Muscle of arm (tissue), 14 donors: Measurements from ENCODE around the gene C2orf69. TPM values are rescaled to one million over a fixed set of nuclear protein-coding genes. Genes with fewer than 3 reads are reported as not detected.

ENCODE experiments used
- DNase-seq: peaks from one replicate; pipeline ENCODE4 v3.0.0-alpha.2; 2013
- long read RNA-seq, 11 donors: transcript quantifications; one replicate each; lab custom pipeline, GENCODE V29; 2026
- polyA plus RNA-seq, 12 donors: library from polyadenylated mRNA; unstranded; fragments of 120-200 nt; gene quantifications; one replicate each; pipeline ENCODE4 v1.2.1, GENCODE V29; 2013; ENCODE audit not compliant: insufficient read length in 12 of 12

Gene C2orf69
- polyA plus RNA-seq: 10 to 100 TPM in 10 of 12 donors, 1 to 10 TPM in 1, not detected in 1; 8.1 to 14.9 (median 11.2) TPM
- long read RNA-seq, donor 1, transcript C2orf69-201 (2 exons, 3,728 nt): major isoform, 6 of 36 reads
- long read RNA-seq, donor 1, partial matches to known transcripts: 30 of 36 reads
- long read RNA-seq, donor 1, other reads (novel, unspliced or antisense): 0 of 36 reads
- long read RNA-seq, donor 2, transcript C2orf69-201 (2 exons, 3,728 nt): major isoform, 10 of 10 reads
- long read RNA-seq, donor 2, partial matches to known transcripts: 0 of 10 reads
- long read RNA-seq, donor 2, other reads (novel, unspliced or antisense): 0 of 10 reads
- long read RNA-seq, donor 3: 0 reads
- long read RNA-seq, donor 4: 0 reads
- long read RNA-seq, donor 5, transcript C2orf69-201 (2 exons, 3,728 nt): major isoform, 5 of 5 reads
- long read RNA-seq, donor 5, partial matches to known transcripts: 0 of 5 reads
- long read RNA-seq, donor 5, other reads (novel, unspliced or antisense): 0 of 5 reads
- long read RNA-seq, donor 6, partial matches to known transcripts: 0 of 3 reads
- long read RNA-seq, donor 6, other reads (novel, unspliced or antisense): 0 of 3 reads
- long read RNA-seq, donor 7, partial matches to known transcripts: 0 of 3 reads
- long read RNA-seq, donor 7, other reads (novel, unspliced or antisense): 0 of 3 reads
- long read RNA-seq, donor 8, transcript C2orf69-201 (2 exons, 3,728 nt): major isoform, 6 of 6 reads
- long read RNA-seq, donor 8, partial matches to known transcripts: 0 of 6 reads
- long read RNA-seq, donor 8, other reads (novel, unspliced or antisense): 0 of 6 reads
- long read RNA-seq, donor 9, transcript C2orf69-201 (2 exons, 3,728 nt): major isoform, 5 of 5 reads
- long read RNA-seq, donor 9, partial matches to known transcripts: 0 of 5 reads
- long read RNA-seq, donor 9, other reads (novel, unspliced or antisense): 0 of 5 reads
- long read RNA-seq, donor 10, partial matches to known transcripts: 0 of 3 reads
- long read RNA-seq, donor 10, other reads (novel, unspliced or antisense): 0 of 3 reads
- long read RNA-seq, donor 11, partial matches to known transcripts: 0 of 4 reads
- long read RNA-seq, donor 11, other reads (novel, unspliced or antisense): 0 of 4 reads

GRCh38 chr2:199911052-199911876 lies at the start of gene C2orf69:
Gene C2orf69, plus strand, starts transcription at chr2:199911293. Its CDS starts 146 bp downstream, at chr2:199911439.
- peak; percentile 98 for DNase-seq

GRCh38 chr2:199862788-199863187 lies 48.3 kb upstream of the C2orf69 start:
- DNase-seq: no peak

GRCh38 chr2:199865905-199866304 lies 45.2 kb upstream of the C2orf69 start:
- DNase-seq: no peak

- DNase-seq: no peak
Measured at GRCh38 chr2:199868431-199869226, 42.5 kb upstream of the C2orf69 start.

- DNase-seq: no peak
Measured at GRCh38 chr2:199869227-199869541, 41.9 kb upstream of the C2orf69 start.

- DNase-seq: no peak
Measured at GRCh38 chr2:199869653-199870052, 41.4 kb upstream of the C2orf69 start.

- DNase-seq: no peak
Measured at GRCh38 chr2:199870581-199870980, 40.5 kb upstream of the C2orf69 start.

GRCh38 chr2:199874209-199874608 lies 36.9 kb upstream of the C2orf69 start:
- DNase-seq: no peak

GRCh38 chr2:199875400-199875799 lies 35.7 kb upstream of the C2orf69 start:
- no peak for DNase-seq

GRCh38 chr2:199882667-199883066 lies 28.4 kb upstream of the C2orf69 start:
- DNase-seq: no peak

GRCh38 chr2:199883474-199884212 lies 27.4 kb upstream of the C2orf69 start:
- DNase-seq: no peak

- DNase-seq: peak; percentile 21
Measured at GRCh38 chr2:199895406-199895805, 15.7 kb upstream of the C2orf69 start.

- DNase-seq: no peak
Measured at GRCh38 chr2:199896617-199897016, 14.5 kb upstream of the C2orf69 start.

- DNase-seq: no peak
Measured at GRCh38 chr2:199901942-199902341, 9.2 kb upstream of the C2orf69 start.

GRCh38 chr2:199902486-199903110 lies 8.5 kb upstream of the C2orf69 start:
- DNase-seq: no peak

- no peak for DNase-seq
Measured at GRCh38 chr2:199903111-199903510, 8.0 kb upstream of the C2orf69 start.

GRCh38 chr2:199907008-199907714 lies 3.9 kb upstream of the C2orf69 start:
- DNase-seq: no peak

GRCh38 chr2:199910338-199911051 lies 598 bp upstream of the C2orf69 start:
- DNase-seq: no peak
